K562 (cell line): ENCODE data around the gene RABL6. TPM values are rescaled to one million over a fixed set of nuclear protein-coding genes. Genes with fewer than 3 reads are reported as not detected.

ENCODE experiments used
- ARID2 ChIP-seq: fragments of 450-650 bp; IDR thresholded peaks from 2 replicates; pipeline ENCODE4 v1.6.1; 2017; ENCODE audit warnings: antibody characterized with exemption, mild to moderate bottlenecking
- FOXP4 ChIP-seq: sonication (generic); formaldehyde crosslinking; IDR thresholded peaks from 2 replicates; pipeline ENCODE4 v1.8.0; 2022; ENCODE audit warnings: mild to moderate bottlenecking, missing genetic modification reagents, borderline replicate concordance
- GTF2B ChIP-seq: IDR thresholded peaks from 2 replicates; pipeline ENCODE4 v1.6.1; 2011; ENCODE audit not compliant: insufficient read length; ENCODE audit errors: extremely low read depth
- HEY1 ChIP-seq: fragments of 250-450 bp; sonication (Bioruptor Pico); IDR thresholded peaks from 2 replicates; pipeline ENCODE4 v1.5.0; 2020; ENCODE audit warnings: mild to moderate bottlenecking, moderate library complexity, borderline replicate concordance
- HMG20A ChIP-seq: fragments of 450-650 bp; formaldehyde crosslinking; conservative IDR thresholded peaks from 2 replicates; pipeline ENCODE4 v1.4.0; 2020; ENCODE audit warnings: mild to moderate bottlenecking, mixed read lengths
- IRF2 ChIP-seq: sonication (generic); formaldehyde crosslinking; IDR thresholded peaks from 2 replicates; pipeline ENCODE4 v1.8.1; 2022; ENCODE audit warnings: mild to moderate bottlenecking, missing genetic modification reagents
- NCOA1 ChIP-seq: fragments of 450-650 bp; IDR thresholded peaks from 2 replicates; pipeline ENCODE4 v1.6.1; 2016; ENCODE audit warnings: low read depth
- NFYB ChIP-seq: IDR thresholded peaks from 2 replicates; pipeline ENCODE4 v1.6.1; 2011; ENCODE audit warnings: mild to moderate bottlenecking, moderate library complexity; ENCODE audit not compliant: insufficient read length; ENCODE audit errors: extremely low read depth
- RNF2 ChIP-seq: sonication (generic); IDR thresholded peaks from 2 replicates; pipeline ENCODE4 v1.6.1; 2016
- SAFB2 ChIP-seq: fragments of 200-400 bp; formaldehyde crosslinking; IDR thresholded peaks from 2 replicates; pipeline ENCODE4 v1.6.1; 2018; ENCODE audit warnings: borderline replicate concordance, low read length, low read depth, moderate library complexity; ENCODE audit not compliant: severe bottlenecking
- ZNF23 ChIP-seq: fragments of 250-450 bp; sonication (Bioruptor Pico); IDR thresholded peaks from 2 replicates; pipeline ENCODE4 v1.4.0; 2020; ENCODE audit warnings: mild to moderate bottlenecking
- ZNF407 ChIP-seq: fragments of 450-650 bp; IDR thresholded peaks from 2 replicates; pipeline ENCODE4 v1.6.1; 2016; ENCODE audit warnings: low read depth
- ZNF431 ChIP-seq: sonication (generic); formaldehyde crosslinking; IDR thresholded peaks from 2 replicates; pipeline ENCODE4 v1.8.0; 2022; ENCODE audit warnings: mild to moderate bottlenecking, missing genetic modification reagents
- ZNF449 ChIP-seq: fragments of 250-450 bp; sonication (Bioruptor Pico); IDR thresholded peaks from 2 replicates; pipeline ENCODE4 v1.8.0; 2022; ENCODE audit warnings: moderate library complexity, mild to moderate bottlenecking, inconsistent platforms
- polyA plus RNA-seq, 8 experiments: library from polyadenylated mRNA; depleted of rRNA in 4 of 8; stranded (reverse) in 5 of 8; unstranded in 3 of 8; fragments of >200 nt; fragmentation: Nextera tagmentation in 2 of 8; fragmentation: Illumina TruSeq in 1 of 8; extraction: Ambion mirVana in 2 of 8; extraction: Trizol in 1 of 8; gene quantifications; 2 replicates each; pipeline versions ENCODE4 v1.2.1 to v1.2.3, GENCODE V29; 2011 to 2014; ENCODE audit warnings: inconsistent platforms in 1 of 8, missing spikeins in 1 of 8
- total RNA-seq, 7 experiments: library from RNA; depleted of rRNA in 6 of 7; stranded (reverse); fragments of >200 nt in 6 of 7; fragmentation: Illumina TruSeq in 2 of 7; extraction: Trizol in 2 of 7; gene quantifications; 2 replicates each; pipeline versions ENCODE4 v1.2.1 to v1.2.3, GENCODE V29; 2011 to 2021; ENCODE audit warnings: low replicate concordance in 1 of 7

The RABL6 gene
- total and polyA plus RNA-seq, 9 of the 15 experiments (the other 6 are each of a cell fraction or from before 2014, with no cell fraction given): 5.6 to 181 (median 84.5) TPM

- no peak for TF ChIP-seq ZNF407
- TF ChIP-seq GTF2B: no peak
- TF ChIP-seq RNF2: peak; percentile 44; the same call in 1 of the 2 replicates
- no peak for TF ChIP-seq ARID2
- no peak for TF ChIP-seq SAFB2
- TF ChIP-seq ZNF449: no peak
- no peak for TF ChIP-seq IRF2 (CRISPR knock-in tag)
- TF ChIP-seq HMG20A: no peak
- TF ChIP-seq HEY1 (CRISPR knock-in tag): no peak
- no peak for TF ChIP-seq NCOA1
- TF ChIP-seq ZNF431: no peak
- TF ChIP-seq NFYB: peak; percentile 100
- TF ChIP-seq ZNF23 (CRISPR knock-in tag): no peak
- no peak for TF ChIP-seq FOXP4 (CRISPR knock-in tag)
Observed at GRCh38 chr9:136885950-136886578, 78.3 kb downstream of the RABL6 start, which contains the start of gene TRAF2 (continued).
